H1 (cell line): ENCODE data around the gene GNG12. TPM values are rescaled to one million over a fixed set of nuclear protein-coding genes. Genes with fewer than 3 reads are reported as not detected.

ENCODE experiments used
- BACH1 ChIP-seq: IDR thresholded peaks from 2 replicates; pipeline ENCODE4 v1.6.1; 2012; ENCODE audit warnings: low read length, improper control_type of control experiment
- CBX8 ChIP-seq: fragments of 300-800, 300-1000 bp; sonication (generic); IDR thresholded peaks from 2 replicates; pipeline ENCODE4 v1.7.1; 2016; ENCODE audit warnings: low read depth, low read length, borderline replicate concordance
- CHD7 ChIP-seq: fragments of 300-600 bp; sonication (generic); IDR thresholded peaks from 2 replicates; pipeline ENCODE4 v1.7.1; 2012; ENCODE audit warnings: low read length, moderate library complexity, mild to moderate bottlenecking, inconsistent platforms; ENCODE audit not compliant: insufficient replicate concordance
- TAF7 ChIP-seq: optimal IDR thresholded peaks from 2 replicates; pipeline ENCODE3; 2011; ENCODE audit warnings: low read depth, mild to moderate bottlenecking, inconsistent platforms, low read length, moderate library complexity, borderline replicate concordance
- polyA plus RNA-seq, 7 experiments: library from polyadenylated mRNA; depleted of rRNA in 3 of 7; stranded (reverse) in 5 of 7; unstranded in 2 of 7; fragments of >200 nt in 5 of 7; fragments of 200-250 nt in 2 of 7; gene quantifications; 1 replicate in 5 of 7; 2 replicates in 1 of 7; 4 replicates in 1 of 7; pipeline versions ENCODE4 v1.2.1 to v1.2.3, GENCODE V29; 2011 to 2013; ENCODE audit warnings: missing spikeins in 2 of 7, mixed read lengths in 2 of 7
- total RNA-seq: library from RNA; stranded (reverse); fragmentation: NEBNext Ultra II Directional; extraction: Animal tissue kit (Norgen Biotek cat#: 25700); gene quantifications from 2 replicates; pipeline ENCODE4 v1.2.1, GENCODE V29; 2021

The GNG12 gene
- total and polyA plus RNA-seq, 2 of the 8 experiments (the other 6 are each of a cell fraction or from before 2014, with no cell fraction given) = 11.4 to 35.8 TPM

GRCh38 chr1:67816095-67816475 lies 17.2 kb downstream of the GNG12 start (continued):
- TF ChIP-seq CHD7 = no peak
- TF ChIP-seq BACH1 = no peak
- no peak for TF ChIP-seq TAF7
- TF ChIP-seq CBX8 = no peak
